Adrenal gland (tissue), 5 donors: Measurements from ENCODE around the gene SEMA6A.

Experiments used
- CTCF ChIP-seq, 6 experiments: fragments of 450-650 bp in 4 of 6; fragments of 200-600 bp in 2 of 6; sonication (generic) in 1 of 6; IDR thresholded peaks; 1 replicate in 5 of 6; 2 replicates in 1 of 6; pipeline versions ENCODE4 v1.5.1 to v1.8.0; 2016 to 2021; ENCODE audit warnings: antibody characterized with exemption in 6 of 6, mild to moderate bottlenecking in 2 of 6, moderate library complexity in 1 of 6
- POLR2A ChIP-seq, 2 donors: fragments of 450-650 bp; IDR thresholded peaks; one replicate each; pipeline ENCODE4 v1.6.1; 2017; ENCODE audit warnings: antibody characterized with exemption in 2 of 2, mild to moderate bottlenecking in 2 of 2, moderate library complexity in 1 of 2
- donor health status: DM: no; HTN: no; CAD: no.

GRCh38 chr5:116442095-116442534, 132.5 kb downstream of the SEMA6A start:
- TF ChIP-seq CTCF (IDR thresholded peaks at IDR 0.05) (no peak), POLR2A (IDR thresholded peaks at IDR 0.05) (no peak)
